SK-N-MC (cell line): ENCODE results near the gene MYO15B.

Experiments used
- EZH2 ChIP-seq: fragments of 200-600 bp; sonication (generic); IDR thresholded peaks from one replicate; pipeline ENCODE4 v1.6.1; 2017; ENCODE audit warnings: antibody characterized with exemption
- POLR2AphosphoS5 ChIP-seq: IDR thresholded peaks from 2 replicates; pipeline ENCODE4 v1.6.1; 2012; ENCODE audit warnings: mild to moderate bottlenecking, low read depth, low read length, borderline replicate concordance

- no peak for TF ChIP-seq EZH2
- no peak for TF ChIP-seq POLR2AphosphoS5
These were observed 53.7 kb downstream of the MYO15B start for GRCh38 chr17:75641343-75641742.
